ENCODE data around the gene KSR2.

KSR2 gene

DNA sequence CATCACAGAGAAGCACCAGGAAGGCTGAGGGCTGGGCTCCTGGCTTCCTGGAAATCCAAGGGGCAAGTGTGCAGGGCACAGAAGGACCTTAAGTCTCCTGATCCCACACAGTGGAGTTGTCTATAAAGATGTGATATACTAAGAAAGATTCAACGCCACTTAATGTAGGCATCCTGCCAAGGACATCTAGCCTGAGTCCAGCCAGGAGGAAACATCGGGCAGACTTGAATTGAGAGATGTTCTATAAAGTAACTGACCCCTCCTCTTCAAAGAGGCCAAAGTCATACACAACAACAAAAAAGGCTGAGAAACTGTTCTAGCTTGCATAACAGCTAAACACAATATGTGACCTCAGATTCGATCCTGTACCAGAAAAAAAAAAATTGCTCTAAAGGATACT lies 307.9 kb downstream of the KSR2 start:
- H3K79me2 ChIP-seq (ENCODE audit: insufficient read depth, low read length), result no peaks in the 10 kb centered on the region
- no peak overlapping the region for H3K27ac ChIP-seq (ENCODE audit: low read depth, low read length, poor library complexity, severe bottlenecking)
- no peaks in the 10 kb centered on the region for H3K36me3 ChIP-seq (ENCODE audit: insufficient read depth, low read length)
- H3K9me2 ChIP-seq (ENCODE audit: low read depth, low read length), result no peaks in the 10 kb centered on the region
- no peak overlapping the region for H2AFZ ChIP-seq (ENCODE audit: low read length)
- H3K4me2 ChIP-seq (ENCODE audit: low read length), result no peak overlapping the region
- no peak overlapping the region for H3K4me3 ChIP-seq (ENCODE audit: low read depth, low read length, poor library complexity, severe bottlenecking)
- H4K20me1 ChIP-seq (ENCODE audit: insufficient read depth, low read length), result no peaks in the 10 kb centered on the region
- no peaks in the 10 kb centered on the region for H3F3A ChIP-seq (ENCODE audit: insufficient read depth, low read length)
- no peaks in the 10 kb centered on the region for H3K27me3 ChIP-seq (ENCODE audit: insufficient read depth, low read length)
- H3K9me3 ChIP-seq (ENCODE audit: low read length), result no peaks in the 10 kb centered on the region
- TF ChIP-seq, protein P1, sequence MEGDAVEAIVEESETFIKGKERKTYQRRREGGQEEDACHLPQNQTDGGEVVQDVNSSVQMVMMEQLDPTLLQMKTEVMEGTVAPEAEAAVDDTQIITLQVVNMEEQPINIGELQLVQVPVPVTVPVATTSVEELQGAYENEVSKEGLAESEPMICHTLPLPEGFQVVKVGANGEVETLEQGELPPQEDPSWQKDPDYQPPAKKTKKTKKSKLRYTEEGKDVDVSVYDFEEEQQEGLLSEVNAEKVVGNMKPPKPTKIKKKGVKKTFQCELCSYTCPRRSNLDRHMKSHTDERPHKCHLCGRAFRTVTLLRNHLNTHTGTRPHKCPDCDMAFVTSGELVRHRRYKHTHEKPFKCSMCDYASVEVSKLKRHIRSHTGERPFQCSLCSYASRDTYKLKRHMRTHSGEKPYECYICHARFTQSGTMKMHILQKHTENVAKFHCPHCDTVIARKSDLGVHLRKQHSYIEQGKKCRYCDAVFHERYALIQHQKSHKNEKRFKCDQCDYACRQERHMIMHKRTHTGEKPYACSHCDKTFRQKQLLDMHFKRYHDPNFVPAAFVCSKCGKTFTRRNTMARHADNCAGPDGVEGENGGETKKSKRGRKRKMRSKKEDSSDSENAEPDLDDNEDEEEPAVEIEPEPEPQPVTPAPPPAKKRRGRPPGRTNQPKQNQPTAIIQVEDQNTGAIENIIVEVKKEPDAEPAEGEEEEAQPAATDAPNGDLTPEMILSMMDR (IDR thresholded peaks at IDR 0.05; ENCODE audit: low read length), result no peak
- no peak for TF ChIP-seq EZH2 (IDR thresholded peaks at IDR 0.05; ENCODE audit: borderline replicate concordance, low read length)
- no peaks in the 10 kb centered on the region for H3K4me1 ChIP-seq (ENCODE audit: insufficient read depth, low read length, severe bottlenecking)
- H3K9ac ChIP-seq (ENCODE audit: low read length), result no peak overlapping the region

DNA sequence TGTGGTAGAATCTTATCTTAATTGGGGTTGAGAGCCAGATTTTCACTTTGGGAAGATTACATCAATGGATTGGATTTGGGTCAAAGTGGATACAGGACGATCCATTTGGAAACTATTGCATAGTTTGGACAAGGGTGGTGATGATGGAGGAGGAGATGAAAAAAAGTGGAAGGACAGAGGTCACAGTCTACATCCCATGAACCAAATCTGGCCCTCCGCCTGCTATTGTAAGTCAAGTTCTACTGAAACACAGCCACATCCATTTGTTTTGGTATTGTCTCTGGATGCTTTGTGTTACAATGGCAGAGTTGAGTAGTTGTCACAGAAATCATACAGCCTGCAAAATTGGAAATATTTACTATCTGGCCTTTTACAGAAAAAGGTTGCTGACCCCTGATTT lies 310.6 kb downstream of the KSR2 start:
- no peak overlapping the region for H2AFZ ChIP-seq (ENCODE audit: low read length)
- H3K79me2 ChIP-seq (ENCODE audit: insufficient read depth, low read length), result no peaks in the 10 kb centered on the region

DNA sequence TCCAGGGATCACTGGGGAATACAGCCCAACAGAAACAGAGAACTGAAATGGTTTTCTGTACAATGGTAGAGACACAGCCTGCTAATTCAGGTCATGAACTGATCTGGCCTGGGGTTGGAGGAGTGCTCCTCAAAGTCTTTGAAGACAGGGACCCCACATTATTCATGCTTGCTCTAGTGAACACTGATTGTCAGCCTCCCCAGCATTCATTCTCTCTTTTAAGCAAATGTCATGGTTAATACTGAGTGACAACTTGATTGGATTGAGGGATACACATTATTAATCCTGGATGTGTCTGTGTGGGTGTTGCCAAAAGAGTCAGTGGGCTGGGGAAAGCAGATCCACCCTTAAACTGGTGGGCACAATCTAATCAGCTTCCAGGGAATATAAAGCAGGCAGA lies 319.0 kb downstream of the KSR2 start:
- Histone ChIP-seq H3K27me3 (ENCODE audit: insufficient read depth, low read length) (no peaks in the 10 kb centered on the region; the same call in 1 of the 2 replicates), H3K4me2 (ENCODE audit: low read length) (no peak overlapping the region)

More for the DNA sequence above, 310.6 kb downstream of the KSR2 start:
- H3K27me3 ChIP-seq (ENCODE audit: insufficient read depth, low read length), result no peaks in the 10 kb centered on the region
- H3K9ac ChIP-seq (ENCODE audit: low read length), result no peak overlapping the region
- no peak overlapping the region for H3K4me3 ChIP-seq (ENCODE audit: low read depth, low read length, poor library complexity, severe bottlenecking)
- no peak overlapping the region for H3K27ac ChIP-seq (ENCODE audit: low read depth, low read length, poor library complexity, severe bottlenecking)
- no peaks in the 10 kb centered on the region for H3K9me2 ChIP-seq (ENCODE audit: low read depth, low read length)
- H3K4me1 ChIP-seq (ENCODE audit: insufficient read depth, low read length, severe bottlenecking), result no peaks in the 10 kb centered on the region
- no peak for TF ChIP-seq EZH2 (IDR thresholded peaks at IDR 0.05; ENCODE audit: borderline replicate concordance, low read length)
- TF ChIP-seq, protein P1 (IDR thresholded peaks at IDR 0.05; ENCODE audit: low read length), result no peak
- no peaks in the 10 kb centered on the region for H3F3A ChIP-seq (ENCODE audit: insufficient read depth, low read length)
- H3K9me3 ChIP-seq (ENCODE audit: low read length), result no peaks in the 10 kb centered on the region
- no peak overlapping the region for H3K4me2 ChIP-seq (ENCODE audit: low read length)
- no peaks in the 10 kb centered on the region for H4K20me1 ChIP-seq (ENCODE audit: insufficient read depth, low read length)
- H3K36me3 ChIP-seq (ENCODE audit: insufficient read depth, low read length), result no peaks in the 10 kb centered on the region

More for the DNA sequence above, 319.0 kb downstream of the KSR2 start:
- TF ChIP-seq, protein P1 (IDR thresholded peaks at IDR 0.05; ENCODE audit: low read length), result no peak
- no peak for TF ChIP-seq EZH2 (IDR thresholded peaks at IDR 0.05; ENCODE audit: borderline replicate concordance, low read length)
- Histone ChIP-seq H2AFZ (ENCODE audit: low read length) (no peak overlapping the region), H3K4me3 (ENCODE audit: low read depth, low read length, poor library complexity, severe bottlenecking) (no peak overlapping the region), H3K79me2 (ENCODE audit: insufficient read depth, low read length) (no peaks in the 10 kb centered on the region), H4K20me1 (ENCODE audit: insufficient read depth, low read length) (no peaks in the 10 kb centered on the region), H3K27ac (ENCODE audit: low read depth, low read length, poor library complexity, severe bottlenecking) (no peak overlapping the region), H3K4me1 (ENCODE audit: insufficient read depth, low read length, severe bottlenecking) (no peaks in the 10 kb centered on the region), H3K9me2 (ENCODE audit: low read depth, low read length) (no peaks in the 10 kb centered on the region), H3K9me3 (ENCODE audit: low read length) (no peaks in the 10 kb centered on the region), H3F3A (ENCODE audit: insufficient read depth, low read length) (no peaks in the 10 kb centered on the region), H3K36me3 (ENCODE audit: insufficient read depth, low read length) (no peaks in the 10 kb centered on the region), H3K9ac (ENCODE audit: low read length) (no peak overlapping the region)
